Gastrocnemius medialis (tissue), 4 donors: Measurements from ENCODE around the gene HSD17B3.

ENCODE experiments used
- CTCF ChIP-seq, 5 experiments: fragments of 450-650 bp in 3 of 5; fragments of 200-600 bp in 2 of 5; sonication (generic) in 2 of 5; IDR thresholded peaks in 4 of 5; conservative IDR thresholded peaks in 1 of 5; 1 replicate in 4 of 5; 2 replicates in 1 of 5; pipeline ENCODE4 v1.5.1; 2016 to 2019; ENCODE audit warnings: antibody characterized with exemption in 5 of 5, mild to moderate bottlenecking in 3 of 5, moderate library complexity in 3 of 5
- POLR2A ChIP-seq, 2 donors: fragments of 450-650 bp; IDR thresholded peaks; one replicate each; pipeline ENCODE4 v1.6.1; 2017; ENCODE audit warnings: antibody characterized with exemption in 2 of 2, mild to moderate bottlenecking in 2 of 2, moderate library complexity in 2 of 2

GRCh38 chr9:96245399-96245798, 56.6 kb downstream of the HSD17B3 start:
- TF ChIP-seq CTCF (IDR thresholded peaks at IDR 0.05 in 4 of 5, conservative IDR thresholded peaks at IDR 0.05 in 1 of 5) (no peak), POLR2A (IDR thresholded peaks at IDR 0.05) (no peak)
